ENCODE results near the gene SHROOM3.

Gene SHROOM3

DNA sequence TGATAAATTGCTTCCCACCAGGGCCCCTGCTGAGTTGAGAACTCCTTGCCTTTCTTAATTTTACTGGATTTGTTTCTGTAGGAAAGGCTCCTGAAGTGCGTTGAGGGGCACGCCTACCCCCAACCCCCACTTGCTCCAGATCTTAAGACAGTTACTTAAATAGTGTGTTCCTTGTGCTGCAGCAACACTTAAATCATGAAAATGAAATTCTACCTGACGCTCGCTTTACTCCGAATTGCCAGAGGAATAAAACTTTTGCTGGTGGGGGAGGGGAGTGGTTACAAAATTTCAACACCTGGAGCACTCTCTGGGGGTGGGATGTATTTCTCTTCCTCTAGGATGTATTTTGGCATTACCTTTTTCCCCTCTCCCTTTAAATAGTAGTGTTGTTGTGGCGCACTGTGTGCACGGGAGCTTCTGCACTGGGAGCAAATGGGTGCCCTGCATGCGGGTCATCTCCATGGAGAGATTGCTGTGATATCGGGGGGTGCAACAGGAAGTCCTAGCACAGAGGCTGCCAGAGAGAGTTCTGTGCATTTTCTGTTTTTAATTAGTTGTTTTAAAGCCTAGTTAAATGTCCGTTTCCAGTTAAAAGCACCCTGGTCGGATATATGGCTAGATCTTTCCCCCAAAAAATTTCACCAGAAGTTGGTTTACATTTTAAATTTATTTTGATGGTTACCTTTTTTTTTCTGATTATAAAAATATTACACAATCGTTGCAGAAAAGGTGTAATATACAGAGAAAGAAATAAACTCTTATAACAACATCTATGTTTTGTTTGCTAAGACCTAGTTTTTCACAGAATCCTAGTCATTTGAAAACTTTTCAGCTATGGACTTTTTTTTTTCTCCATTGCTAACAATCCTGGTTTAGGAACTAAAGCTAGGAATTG, 255.2 kb downstream of the SHROOM3 start:
- DNase-seq (ENCODE audit: extremely low spot score): peak; percentile 21
- TF ChIP-seq FOXK2 (IDR thresholded peaks at IDR 0.05) (no peak), NFRKB (IDR thresholded peaks at IDR 0.05) (no peak), HDGF (IDR thresholded peaks at IDR 0.05; ENCODE audit: borderline replicate concordance) (no peak), TARDBP (IDR thresholded peaks at IDR 0.05) (no peak), PKNOX1 (IDR thresholded peaks at IDR 0.05) (no peak), ARNT (IDR thresholded peaks at IDR 0.05) (no peak), ELF4 (IDR thresholded peaks at IDR 0.05) (no peak), L3MBTL2 (conservative IDR thresholded peaks at IDR 0.05) (no peak), LEF1 (IDR thresholded peaks at IDR 0.05; ENCODE audit: borderline replicate concordance) (no peak), FOXM1 (IDR thresholded peaks at IDR 0.05; ENCODE audit: borderline replicate concordance) (no peak), ZNF384 (IDR thresholded peaks at IDR 0.05) (no peak), BHLHE40 (IDR thresholded peaks at IDR 0.05; ENCODE audit: borderline replicate concordance) (no peak), FOXA1 (IDR thresholded peaks at IDR 0.05) (no peak)
- CTCF ChIA-PET: no interaction called here
- POLR2A ChIA-PET: interaction anchor here (0.8 kb wide), 1 partner anchor 144 kb away, joined by 3 read pairs; no protein-coding TSS in a partner anchor

DNA sequence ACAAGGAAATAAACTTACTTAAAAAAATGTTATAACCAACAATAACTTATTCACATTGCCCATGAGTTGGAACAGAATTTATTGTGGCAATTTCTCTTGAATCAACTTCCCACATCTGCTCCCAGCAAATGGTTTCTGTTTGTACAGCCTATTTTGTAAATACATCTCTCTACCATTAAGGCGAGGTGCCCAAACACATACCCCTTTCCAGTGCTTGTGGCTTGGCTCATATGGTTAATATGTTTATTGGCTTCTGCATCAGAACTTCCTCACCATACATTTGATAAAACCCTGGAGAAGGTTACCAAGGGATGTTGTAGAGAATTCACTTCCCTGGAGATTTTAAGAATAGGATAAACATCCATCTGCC, 255.9 kb downstream of the SHROOM3 start:
- ChIA-PET CTCF (no interaction called here), POLR2A (no interaction called here)
- no peak for TF ChIP-seq BHLHE40 (IDR thresholded peaks at IDR 0.05; ENCODE audit: borderline replicate concordance)
- no peak for DNase-seq (ENCODE audit: extremely low spot score)

DNA sequence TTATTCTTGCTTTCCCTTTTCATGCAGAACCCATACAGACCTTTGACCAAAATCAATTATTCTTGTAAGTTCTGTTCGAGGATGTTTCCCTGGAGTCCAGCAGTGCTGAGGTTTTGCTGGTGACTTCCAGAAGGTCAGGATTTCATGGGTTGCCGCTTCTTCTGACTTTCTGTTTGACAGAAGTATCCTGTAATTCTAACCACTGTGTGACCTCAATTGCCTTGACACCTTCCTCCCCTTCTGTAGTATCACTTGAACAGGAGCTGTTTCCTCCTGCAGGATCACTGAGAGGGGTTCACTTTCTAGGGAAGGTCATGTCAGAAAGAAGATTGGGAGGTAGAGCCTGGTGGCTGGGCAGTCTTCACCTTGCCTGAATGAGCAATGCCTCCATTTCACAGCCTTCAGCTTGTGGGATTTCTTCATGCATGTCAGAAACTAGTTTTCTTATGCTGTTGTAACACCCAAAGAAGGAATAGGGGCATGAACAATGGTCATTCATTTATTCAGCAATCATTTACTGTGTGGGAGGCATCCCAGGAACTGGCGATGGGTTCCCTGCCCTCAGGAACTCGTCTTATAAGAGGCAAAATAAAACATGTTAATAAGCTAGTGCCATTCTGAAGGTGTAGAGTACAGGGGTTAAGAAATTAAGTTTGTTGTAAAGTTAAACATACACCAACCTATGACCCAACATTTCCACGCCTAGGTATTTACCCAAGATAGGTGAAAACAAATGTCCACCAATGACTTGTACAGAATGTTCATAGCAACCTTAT, 257.0 kb downstream of the SHROOM3 start:
- POLR2A ChIA-PET: no interaction called here
- CTCF ChIA-PET: no interaction called here
- DNase-seq (ENCODE audit: extremely low spot score): no peak
- TF ChIP-seq CTBP1 (IDR thresholded peaks at IDR 0.05; ENCODE audit: borderline replicate concordance) (no peak), ARNT (IDR thresholded peaks at IDR 0.05) (no peak), TARDBP (IDR thresholded peaks at IDR 0.05) (no peak), HDGF (IDR thresholded peaks at IDR 0.05; ENCODE audit: borderline replicate concordance) (no peak), FOXM1 (IDR thresholded peaks at IDR 0.05; ENCODE audit: borderline replicate concordance) (no peak), NFRKB (IDR thresholded peaks at IDR 0.05) (no peak), SP1 (IDR thresholded peaks at IDR 0.05) (no peak), SUZ12 (IDR thresholded peaks at IDR 0.05) (no peak), FOXA1 (IDR thresholded peaks at IDR 0.05) (no peak), FOXK2 (IDR thresholded peaks at IDR 0.05) (no peak), L3MBTL2 (conservative IDR thresholded peaks at IDR 0.05) (no peak), PKNOX1 (IDR thresholded peaks at IDR 0.05) (no peak), ELF4 (IDR thresholded peaks at IDR 0.05) (no peak), LEF1 (IDR thresholded peaks at IDR 0.05; ENCODE audit: borderline replicate concordance) (no peak), BHLHE40 (IDR thresholded peaks at IDR 0.05; ENCODE audit: borderline replicate concordance) (no peak), ZNF384 (IDR thresholded peaks at IDR 0.05) (no peak)

GRCh38 chr4:76692761-76693160, 257.7 kb downstream of the SHROOM3 start:
- DNase-seq (ENCODE audit: extremely low spot score): no peak
- POLR2A ChIA-PET: no interaction called here
- CTCF ChIA-PET: no interaction called here
- TF ChIP-seq NFRKB (IDR thresholded peaks at IDR 0.05) (no peak), HDGF (IDR thresholded peaks at IDR 0.05; ENCODE audit: borderline replicate concordance) (no peak), LEF1 (IDR thresholded peaks at IDR 0.05; ENCODE audit: borderline replicate concordance) (no peak), CTBP1 (IDR thresholded peaks at IDR 0.05; ENCODE audit: borderline replicate concordance) (no peak), FOXA1 (IDR thresholded peaks at IDR 0.05) (no peak)

- ChIA-PET CTCF (no interaction called here), POLR2A (no interaction called here)
- no peak for DNase-seq (ENCODE audit: extremely low spot score)
- TF ChIP-seq ARNT (IDR thresholded peaks at IDR 0.05) (no peak), HDGF (IDR thresholded peaks at IDR 0.05; ENCODE audit: borderline replicate concordance) (no peak), CTBP1 (IDR thresholded peaks at IDR 0.05; ENCODE audit: borderline replicate concordance) (no peak), FOXK2 (IDR thresholded peaks at IDR 0.05) (no peak), ELF4 (IDR thresholded peaks at IDR 0.05) (no peak), L3MBTL2 (conservative IDR thresholded peaks at IDR 0.05) (no peak), TARDBP (IDR thresholded peaks at IDR 0.05) (no peak), SP1 (IDR thresholded peaks at IDR 0.05) (no peak), LEF1 (IDR thresholded peaks at IDR 0.05; ENCODE audit: borderline replicate concordance) (no peak)
Measured at GRCh38 chr4:76694056-76694455, 259.0 kb downstream of the SHROOM3 start.

DNA sequence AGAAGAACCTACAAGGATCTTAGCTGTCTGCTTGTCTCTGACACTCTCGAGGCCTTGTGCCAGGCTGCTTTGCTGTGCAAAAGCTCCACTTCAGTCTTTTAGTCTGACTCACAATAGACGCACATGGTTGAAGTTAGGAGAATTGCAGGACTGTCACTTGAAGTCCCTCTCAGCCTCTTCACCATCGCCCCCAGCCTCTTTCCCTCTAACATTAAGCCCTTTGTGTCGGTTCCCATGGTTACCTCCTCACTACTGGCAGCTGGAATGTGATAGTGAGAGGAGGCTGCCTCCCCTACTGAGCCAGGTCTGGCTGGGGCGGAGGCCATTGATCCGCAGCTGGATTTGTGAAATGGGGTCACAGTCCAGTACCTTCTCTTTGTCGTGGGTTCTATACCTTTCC, 261.1 kb downstream of the SHROOM3 start:
- POLR2A ChIA-PET: no interaction called here
- no peak for TF ChIP-seq CTBP1 (IDR thresholded peaks at IDR 0.05; ENCODE audit: borderline replicate concordance)
- TF ChIP-seq ARNT (IDR thresholded peaks at IDR 0.05): no peak
- no peak for TF ChIP-seq FOXK2 (IDR thresholded peaks at IDR 0.05)
- TF ChIP-seq L3MBTL2 (conservative IDR thresholded peaks at IDR 0.05): no peak
- TF ChIP-seq SUZ12 (IDR thresholded peaks at IDR 0.05): no peak
- no peak for TF ChIP-seq TARDBP (IDR thresholded peaks at IDR 0.05)
- no peak for TF ChIP-seq BHLHE40 (IDR thresholded peaks at IDR 0.05; ENCODE audit: borderline replicate concordance)
- TF ChIP-seq LEF1 (IDR thresholded peaks at IDR 0.05; ENCODE audit: borderline replicate concordance): no peak
- TF ChIP-seq ELF4 (IDR thresholded peaks at IDR 0.05): no peak
- no peak for TF ChIP-seq ZNF384 (IDR thresholded peaks at IDR 0.05)
- no peak for TF ChIP-seq HDGF (IDR thresholded peaks at IDR 0.05; ENCODE audit: borderline replicate concordance)
- TF ChIP-seq SP1 (IDR thresholded peaks at IDR 0.05): no peak
- TF ChIP-seq PKNOX1 (IDR thresholded peaks at IDR 0.05): no peak
- TF ChIP-seq FOXM1 (IDR thresholded peaks at IDR 0.05; ENCODE audit: borderline replicate concordance): no peak
- TF ChIP-seq NFRKB (IDR thresholded peaks at IDR 0.05): no peak
- no peak for TF ChIP-seq FOXA1 (IDR thresholded peaks at IDR 0.05)
- CTCF ChIA-PET: no interaction called here
- no peak for DNase-seq (ENCODE audit: extremely low spot score)
